HG02981 (cell line): ENCODE measurements around the gene FILIP1L.

Experiments
- ATAC-seq: cut with Tn5 transposase; IDR thresholded peaks from one replicate; pipeline ENCODE4 v1.9.1; 2021; ENCODE audit warnings: mild to moderate bottlenecking, moderate library complexity; ENCODE audit not compliant: unreplicated experiment

The FILIP1L gene

DNA sequence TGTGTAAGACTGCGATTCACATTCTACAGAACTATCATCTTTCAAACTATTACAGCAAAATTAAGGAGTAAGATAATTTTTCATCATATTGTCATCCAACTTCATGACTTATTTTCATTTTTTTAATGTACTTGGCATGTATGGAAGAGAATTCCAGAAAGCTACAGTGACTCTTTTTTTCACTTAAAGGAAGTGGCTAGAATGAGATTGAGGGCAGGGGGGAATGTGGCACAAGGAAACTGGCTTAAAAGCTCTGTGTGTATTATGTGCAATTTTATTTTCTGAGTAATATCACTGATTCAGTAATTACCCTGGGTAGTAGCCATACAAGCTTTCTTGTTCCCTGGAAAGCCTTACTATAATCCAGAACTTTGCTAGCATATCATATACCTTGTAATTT, 94.6 kb downstream of the FILIP1L start:
- ATAC-seq: no peak

DNA sequence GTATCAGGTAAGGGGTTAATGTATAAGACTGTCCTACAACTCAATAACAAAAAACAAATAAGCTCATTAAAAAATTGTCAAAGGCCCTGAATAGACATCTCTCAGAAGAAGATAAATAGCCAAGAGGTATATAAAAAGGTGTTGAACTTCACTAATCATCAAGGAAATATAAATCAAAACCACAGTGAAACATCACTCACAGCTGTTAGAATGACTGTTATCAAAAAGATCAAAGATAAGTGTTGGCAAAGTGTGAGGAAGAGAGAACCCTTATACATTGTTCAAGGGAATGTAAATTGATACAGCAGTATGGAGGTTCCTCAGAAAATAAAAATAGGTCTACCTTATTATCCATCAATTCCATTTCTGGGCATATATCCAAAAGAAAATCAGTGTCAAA, 95.5 kb downstream of the FILIP1L start:
- no peak for ATAC-seq

DNA sequence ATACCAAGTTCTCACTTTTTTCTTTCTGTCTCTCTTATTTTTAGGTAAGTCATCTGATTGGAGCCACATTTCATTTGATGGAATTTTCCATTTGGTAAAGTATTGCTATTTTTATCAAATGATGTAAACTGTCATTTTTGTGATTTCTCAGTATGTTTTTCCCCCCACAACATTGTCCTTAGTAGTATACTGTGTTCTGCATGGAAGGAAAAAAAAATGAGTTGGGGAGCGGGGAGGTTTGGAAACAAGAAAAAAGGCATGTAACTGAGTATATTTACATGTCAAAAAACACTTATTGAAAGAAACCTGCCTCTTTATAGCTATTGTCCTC, 104.2 kb downstream of the FILIP1L start:
- ATAC-seq: no peak

DNA sequence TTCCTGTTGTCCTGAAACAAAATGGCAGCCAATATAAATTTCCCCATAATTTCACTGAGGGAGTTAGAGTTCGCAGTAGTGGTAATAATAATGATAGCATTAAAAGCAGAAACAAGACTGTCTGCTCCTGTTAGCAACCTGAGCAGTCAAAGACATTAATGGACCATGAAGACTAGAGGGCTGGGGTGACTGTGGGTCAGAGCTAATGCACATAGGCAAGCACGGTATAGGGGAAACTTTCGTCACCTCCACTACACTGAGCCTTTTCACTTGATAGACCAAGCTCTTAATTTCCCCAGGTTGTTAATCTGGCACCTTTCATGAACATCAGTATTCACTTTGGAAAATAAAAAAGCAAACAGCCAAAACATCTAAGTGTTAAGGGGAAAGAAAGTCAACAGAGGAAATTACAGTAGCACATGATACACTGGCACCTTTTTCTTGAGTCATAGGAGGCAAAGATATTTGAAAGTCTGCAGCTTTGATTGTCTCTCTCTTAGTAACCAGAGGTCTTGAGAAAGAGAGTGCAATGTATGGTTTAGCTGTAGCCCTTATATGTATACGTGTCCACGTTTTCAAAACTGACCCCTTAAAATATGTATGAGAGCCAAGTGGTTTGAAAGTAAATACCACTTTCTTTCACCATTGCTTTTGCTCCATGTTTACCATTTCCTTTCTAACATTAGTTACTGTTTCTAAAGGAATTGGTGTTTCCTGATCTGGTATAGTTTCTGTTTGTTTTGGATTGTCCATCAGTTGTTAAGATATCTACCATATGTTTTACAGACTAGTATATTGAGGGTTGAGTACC, 104.8 kb downstream of the FILIP1L start:
- no peak for ATAC-seq

DNA sequence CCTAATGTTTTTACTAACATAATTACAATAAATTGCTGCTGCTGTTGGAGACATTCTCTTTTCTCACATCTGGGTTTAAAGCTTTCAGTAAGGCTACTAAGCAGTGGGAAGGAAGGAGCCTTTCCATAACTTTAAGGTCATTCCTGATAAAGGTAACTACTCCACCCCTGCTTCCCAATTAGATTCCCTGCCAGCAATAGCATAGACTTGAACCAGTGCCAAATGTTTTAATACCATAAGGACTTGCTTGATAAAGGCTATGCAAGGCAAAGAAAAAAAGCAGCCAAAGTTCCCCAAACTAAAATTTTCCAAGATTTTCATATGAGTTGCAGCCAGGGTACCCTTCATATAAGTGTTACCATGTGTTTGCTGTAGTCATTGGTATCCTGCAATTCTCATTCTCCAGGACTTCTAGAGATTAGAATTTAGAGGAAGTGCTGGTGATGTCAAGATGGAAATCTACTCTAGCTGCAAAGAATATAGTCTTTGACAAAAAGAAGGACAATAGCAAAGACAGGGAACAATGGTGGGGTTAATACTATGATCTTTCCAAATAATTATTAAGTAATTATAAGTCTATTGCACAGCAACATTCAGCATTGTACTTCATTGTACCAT, 106.1 kb downstream of the FILIP1L start:
- no peak for ATAC-seq

DNA sequence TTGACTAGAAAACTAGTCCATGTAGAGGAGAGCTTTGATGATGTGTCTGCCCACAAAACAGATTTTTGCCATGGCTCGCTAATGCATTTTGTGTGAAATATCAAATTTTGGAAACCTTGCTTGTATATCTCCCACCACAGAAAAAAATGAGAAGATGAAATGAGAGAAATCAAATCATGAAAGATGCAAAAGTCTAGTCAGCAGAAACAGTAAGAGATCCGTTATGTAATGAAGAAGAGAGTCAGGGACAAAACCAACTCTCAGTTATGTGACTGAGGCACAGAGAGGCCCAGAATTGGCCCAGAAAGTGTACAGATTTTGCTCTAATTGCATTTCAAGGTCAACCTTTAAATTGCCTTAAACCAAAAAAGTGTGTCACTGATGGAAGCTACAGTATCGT, 107.0 kb downstream of the FILIP1L start:
- ATAC-seq: no peak

DNA sequence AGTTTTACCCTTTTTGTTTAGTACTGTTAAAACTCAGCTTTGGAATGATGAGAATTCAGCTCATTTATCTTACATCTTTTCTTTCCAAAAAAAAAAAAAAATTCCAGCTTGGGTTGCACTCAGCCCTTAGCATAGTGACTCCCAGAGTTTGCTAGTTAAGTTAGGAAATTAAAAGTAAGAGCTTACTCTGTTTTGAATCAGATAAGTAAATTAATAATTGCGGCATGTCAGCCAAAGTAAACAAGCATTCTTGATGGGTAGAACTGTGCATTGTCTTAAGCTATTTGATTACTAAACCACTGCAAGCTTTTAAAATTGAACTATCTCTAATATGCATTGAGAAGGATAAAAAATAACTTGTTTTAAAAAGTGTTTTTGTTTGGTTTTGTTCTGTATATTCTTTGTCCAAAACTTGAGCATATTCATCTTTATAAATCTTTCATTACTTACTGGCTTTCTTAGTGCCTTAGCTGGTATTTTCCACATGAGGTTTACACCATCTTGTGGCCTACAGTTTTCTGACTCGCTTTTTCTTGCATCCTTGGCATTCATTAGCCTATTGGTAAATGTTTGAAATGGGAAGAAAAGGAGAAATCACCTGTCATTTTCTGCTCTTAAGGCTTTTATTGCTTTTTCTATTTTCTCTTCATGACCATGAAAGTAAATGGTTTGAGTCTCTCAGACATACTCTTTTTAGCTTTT, 107.6 kb downstream of the FILIP1L start:
- ATAC-seq: no peak

DNA sequence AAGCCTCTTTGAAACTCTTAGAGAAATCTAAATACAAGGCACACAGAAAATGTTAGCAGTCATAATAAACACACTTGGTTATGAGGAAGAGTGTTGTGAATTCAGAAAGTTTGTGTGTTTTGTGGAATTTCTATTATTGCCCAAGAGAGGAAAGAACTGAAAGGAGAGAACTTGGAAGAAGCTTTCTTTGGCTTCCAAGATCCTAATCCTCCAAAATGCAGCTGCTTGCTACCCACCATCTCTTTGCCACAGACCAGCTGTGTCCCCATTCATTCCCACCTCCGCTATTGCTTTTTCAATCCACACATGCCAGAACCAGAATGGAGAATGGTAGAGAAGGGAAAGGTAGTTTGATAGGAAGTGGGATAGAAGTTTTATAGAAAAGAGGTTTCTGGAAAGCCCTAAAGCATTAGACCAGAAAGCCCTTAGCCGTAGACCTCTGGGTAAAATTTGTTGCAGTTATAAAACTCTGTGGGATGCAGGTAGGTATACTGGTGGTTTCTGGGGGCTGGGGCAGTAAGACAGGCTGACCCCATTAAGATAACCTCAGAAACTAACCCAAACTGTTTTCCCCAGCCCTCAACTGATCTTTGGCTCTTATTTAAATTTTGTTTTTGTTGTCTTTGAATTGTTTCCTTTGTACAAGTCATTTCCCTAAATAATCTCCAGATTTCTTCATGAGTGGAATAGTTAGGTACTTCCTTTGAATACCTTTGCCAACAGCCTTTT, 108.5 kb downstream of the FILIP1L start:
- ATAC-seq: no peak

DNA sequence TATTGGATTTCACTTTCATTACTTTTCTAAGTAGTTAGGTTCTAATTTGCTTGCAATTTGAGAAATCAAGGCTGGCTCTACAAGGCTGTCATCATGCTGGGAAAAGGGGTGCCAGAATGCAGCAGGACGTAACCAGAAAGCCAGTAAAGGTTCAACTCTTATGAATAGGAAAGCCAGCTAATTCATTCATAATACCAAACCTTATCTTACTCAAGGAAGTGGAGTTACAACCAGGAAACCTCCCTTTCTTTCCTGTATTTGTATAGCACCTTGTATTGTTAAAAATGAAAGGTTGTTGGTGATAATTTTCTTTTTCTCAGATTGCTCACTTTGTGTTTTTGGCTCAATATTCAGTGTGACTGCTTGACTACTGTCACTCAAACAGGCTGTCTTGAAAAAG, 109.4 kb downstream of the FILIP1L start:
- ATAC-seq: no peak

DNA sequence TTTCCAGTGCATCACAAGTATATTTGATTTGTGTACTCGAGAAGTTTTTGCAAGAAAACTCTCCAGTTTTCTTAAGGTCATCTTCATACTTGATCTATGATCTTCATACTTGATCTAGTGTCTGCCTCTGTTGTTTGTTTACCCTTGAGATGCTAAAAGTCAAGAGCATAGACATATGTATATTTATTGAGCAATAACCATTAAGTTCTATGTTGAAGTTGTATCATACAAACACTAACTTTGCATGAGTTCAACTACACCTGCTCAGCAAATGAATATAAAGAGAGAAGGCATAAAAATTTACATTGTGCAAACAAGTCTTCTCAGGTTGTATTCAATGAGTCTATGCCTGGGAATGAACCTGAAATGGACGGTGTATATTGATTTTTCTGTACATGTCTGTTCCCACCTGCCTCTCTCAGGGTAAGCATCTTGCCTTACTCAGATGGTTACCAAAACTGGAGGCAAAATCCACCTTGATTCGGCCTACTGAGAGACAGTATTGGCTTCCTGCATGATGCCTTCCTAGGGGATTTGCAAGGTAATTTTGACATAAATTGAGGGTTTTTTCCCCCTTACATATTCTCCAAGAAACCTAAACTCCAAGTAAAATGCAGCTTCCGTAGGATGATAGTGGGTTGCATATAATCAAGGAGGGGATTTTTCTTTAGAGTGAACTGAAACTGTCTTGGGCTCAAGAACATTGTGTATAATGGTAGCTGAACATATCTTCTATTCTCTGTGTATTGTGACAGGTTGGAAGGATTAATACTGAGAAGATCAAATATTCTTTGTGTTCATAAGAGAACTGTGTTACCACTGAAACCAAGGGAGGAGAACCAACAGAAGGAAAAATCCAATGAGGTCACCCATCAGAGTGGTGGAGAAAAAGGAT, 110.4 kb downstream of the FILIP1L start:
- ATAC-seq: no peak

DNA sequence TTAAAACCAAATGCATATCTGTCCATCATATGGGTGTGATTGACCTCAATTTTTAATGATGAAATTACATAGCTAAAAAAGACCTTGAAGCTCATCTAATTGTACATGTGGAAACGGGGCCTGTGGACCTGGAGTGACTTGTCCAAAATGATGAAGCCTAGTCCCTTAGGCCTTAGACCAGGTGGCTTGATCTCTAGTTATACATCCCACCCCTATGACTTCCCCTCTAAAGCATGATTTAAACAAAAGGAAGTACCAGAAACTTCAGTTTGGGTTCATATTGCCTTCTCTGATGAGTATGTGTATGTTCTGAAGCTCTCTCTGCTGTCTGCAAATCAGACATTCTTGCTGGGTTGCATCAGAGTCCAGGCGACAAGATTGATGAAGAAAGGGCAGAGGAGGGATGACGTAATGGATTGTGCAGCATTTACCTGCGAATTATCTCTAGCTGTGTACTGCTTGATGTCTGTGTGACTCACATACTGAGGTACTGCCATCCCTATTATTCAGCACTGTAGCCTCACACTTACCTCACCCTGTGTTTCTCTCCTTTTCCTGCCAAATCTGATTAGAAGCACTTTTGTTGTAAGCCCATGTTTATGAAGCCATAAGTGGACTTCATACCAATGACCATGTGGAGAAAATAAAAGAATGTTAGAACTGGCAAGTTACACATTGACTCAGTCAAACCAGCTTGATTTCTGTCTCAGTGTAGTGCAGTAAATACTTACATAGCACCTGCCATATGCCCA, 111.5 kb downstream of the FILIP1L start:
- no peak for ATAC-seq

DNA sequence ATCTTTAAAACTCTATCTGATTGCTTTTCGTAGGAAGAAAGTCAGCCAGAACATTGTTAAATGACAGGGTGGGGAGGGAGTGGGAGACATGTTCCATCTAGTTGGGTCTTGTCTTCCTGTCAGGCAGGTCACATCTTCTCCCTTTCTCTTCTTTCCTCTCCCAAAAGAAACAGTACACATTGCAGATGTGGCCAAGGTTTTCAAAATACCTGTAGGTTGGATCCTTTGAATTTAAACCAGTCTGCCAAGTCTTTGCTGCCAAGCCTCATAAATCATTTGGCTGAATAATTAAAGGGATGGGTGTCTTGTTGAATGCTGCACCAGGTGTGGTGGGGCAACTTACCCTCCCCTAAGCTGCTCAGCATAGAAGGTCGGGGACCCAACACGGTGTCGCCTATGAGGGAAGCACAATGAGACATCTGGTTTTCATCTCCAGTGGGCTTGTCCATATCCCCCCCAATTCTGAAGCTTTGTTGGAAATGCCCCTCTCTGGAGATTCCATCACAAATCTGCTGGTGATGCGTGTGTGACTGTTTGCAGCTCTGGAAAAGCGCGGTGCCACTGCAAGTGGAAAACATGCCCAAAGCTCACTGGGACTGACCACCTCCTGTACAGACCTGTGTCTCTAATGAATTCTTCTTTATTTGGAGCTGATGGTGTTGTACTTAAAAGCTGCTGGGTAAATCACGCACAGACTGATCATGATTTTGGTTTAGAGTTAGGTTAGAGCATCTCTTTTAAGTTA, 112.6 kb downstream of the FILIP1L start:
- ATAC-seq: no peak

DNA sequence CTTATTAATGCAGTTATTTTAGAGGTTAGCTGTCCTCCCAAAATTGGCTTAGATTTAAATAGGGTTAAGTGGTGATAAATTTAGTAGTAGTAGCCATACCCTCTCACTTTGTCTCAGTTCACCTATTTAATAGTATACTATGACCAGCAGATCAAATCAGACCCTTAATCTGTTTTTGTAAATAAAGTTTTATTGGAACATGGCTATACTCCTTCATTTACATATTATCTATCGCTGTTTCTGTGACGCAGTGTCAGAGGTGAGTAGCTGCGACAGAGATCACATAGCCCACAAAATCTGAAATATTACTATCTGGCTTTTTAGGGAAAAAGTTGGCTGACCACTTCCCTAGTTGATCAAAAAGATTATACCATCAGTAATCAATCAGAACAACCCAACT, 113.2 kb downstream of the FILIP1L start:
- ATAC-seq: no peak

DNA sequence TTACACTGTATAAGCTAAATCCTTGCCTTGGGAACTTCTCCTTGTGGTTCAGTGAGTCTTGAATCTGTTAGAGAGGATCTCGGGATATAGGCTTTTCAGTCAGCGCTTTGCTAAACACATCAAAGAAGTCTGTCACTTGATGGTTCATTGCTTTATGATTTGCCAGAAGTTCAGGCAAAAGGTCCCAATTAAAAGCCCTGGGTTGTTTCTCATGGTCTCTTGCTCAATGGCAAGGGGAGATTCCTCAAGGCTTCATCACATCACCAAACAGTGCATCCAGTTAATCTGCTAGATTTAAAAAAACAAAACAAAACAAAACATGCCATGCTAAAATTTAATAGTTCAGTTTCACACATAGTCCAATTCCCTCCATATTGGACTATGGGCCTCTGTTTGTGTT, 114.8 kb downstream of the FILIP1L start:
- no peak for ATAC-seq

DNA sequence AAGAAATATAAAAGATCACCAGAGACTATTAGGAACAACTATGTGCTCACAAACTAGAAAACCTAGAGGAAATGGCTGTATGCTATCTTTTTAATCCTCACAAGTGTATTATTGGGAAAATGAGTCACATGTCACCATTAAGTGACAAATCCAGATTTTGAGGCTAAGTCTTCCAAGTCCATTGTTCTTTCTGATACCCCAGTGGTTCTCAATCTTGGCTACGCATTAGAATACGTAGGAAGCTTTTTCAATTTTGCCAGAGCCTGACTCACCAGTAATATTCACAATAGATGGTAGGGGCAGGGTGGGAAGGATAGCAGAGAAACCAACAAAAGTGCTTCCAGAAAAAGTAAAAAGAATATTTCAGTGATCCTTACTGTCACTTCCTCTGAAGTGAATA, 117.0 kb downstream of the FILIP1L start:
- no peak for ATAC-seq

DNA sequence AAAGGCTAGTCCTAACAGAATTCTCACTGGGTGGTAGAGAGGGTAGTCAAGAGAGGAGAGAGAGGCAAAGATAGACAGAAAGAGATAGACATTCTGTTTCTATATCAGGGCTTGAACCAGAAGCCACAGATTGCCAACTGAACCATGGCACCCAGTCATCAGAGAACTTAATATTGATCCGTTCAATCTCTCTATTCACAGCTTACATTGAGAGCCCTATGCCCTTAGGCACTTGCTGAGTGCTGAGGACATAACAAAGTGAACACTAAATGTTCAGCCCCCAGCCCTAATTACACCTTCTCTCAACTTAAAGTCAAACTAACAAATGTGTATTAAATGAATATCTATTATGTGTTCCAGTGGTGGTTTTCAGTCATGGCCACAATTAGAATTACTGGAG, 124.1 kb downstream of the FILIP1L start:
- no peak for ATAC-seq

DNA sequence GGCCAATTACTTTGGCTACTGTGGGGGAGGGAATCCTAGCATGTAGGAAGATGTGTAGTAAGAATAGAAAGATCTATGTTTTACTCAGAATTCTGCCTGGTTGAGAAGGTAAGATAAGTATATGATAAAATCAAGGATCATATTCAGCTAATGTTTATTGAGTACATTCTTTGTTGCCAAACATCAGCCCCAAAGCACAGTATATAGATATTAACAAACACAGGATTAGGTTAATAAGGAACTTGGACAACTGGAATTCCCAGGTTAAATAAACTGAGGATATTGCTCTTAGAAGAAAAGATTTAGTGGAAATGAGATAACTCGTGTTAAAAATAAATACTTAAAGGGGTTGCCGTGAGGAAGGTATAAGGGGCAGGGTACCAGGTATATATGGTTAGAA, 129.6 kb downstream of the FILIP1L start:
- ATAC-seq: no peak

DNA sequence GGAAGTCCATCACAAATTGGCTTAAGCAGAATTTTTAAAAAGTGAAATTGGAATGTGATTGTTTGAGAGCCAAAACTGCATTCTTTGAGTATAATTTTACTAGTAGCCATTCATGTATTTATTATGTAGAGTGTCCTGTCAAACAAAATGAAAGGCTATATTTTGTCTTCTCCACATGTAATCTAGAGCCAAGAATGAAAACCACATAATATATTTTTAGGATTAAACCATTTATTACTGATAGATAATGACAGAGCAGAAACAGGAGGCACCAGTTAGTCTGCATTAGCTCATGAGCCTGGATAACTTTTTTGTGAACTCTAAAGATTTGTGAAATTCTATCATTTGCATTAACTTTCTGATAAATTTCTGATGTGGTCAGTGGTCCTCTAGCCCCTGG, 130.2 kb downstream of the FILIP1L start:
- no peak for ATAC-seq

DNA sequence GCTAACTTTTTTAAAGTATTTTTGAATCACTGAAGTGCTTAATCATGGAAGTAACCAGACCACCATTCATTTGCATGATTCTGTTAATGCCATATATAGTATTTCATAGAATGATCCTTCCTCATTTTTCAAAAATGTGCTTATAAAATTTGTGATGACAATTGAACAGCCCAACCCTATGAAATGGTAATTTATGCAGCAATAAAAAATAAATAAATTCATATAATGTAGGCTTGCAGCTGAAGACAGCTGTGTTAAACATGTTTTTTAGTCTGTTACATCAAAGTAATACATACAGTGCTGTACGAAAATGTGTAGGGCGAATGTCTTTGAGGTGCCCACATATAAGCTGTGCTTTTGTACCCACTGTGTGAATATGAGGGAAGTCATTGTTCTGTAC, 131.7 kb downstream of the FILIP1L start:
- ATAC-seq: no peak
